Dedifferentiated amniotic fluid mesenchymal stem cell (primary cell): ENCODE measurements around the gene FLYWCH2.

Experiments used
- DNase-seq: peaks from one replicate; pipeline ENCODE4 v3.0.0-alpha.2; 2016; ENCODE audit errors: extremely low spot score

FLYWCH2 gene

GRCh38 chr16:2853531-2854073 is 29.4 kb upstream of the FLYWCH2 start:
- DNase-seq: no peak

DNA sequence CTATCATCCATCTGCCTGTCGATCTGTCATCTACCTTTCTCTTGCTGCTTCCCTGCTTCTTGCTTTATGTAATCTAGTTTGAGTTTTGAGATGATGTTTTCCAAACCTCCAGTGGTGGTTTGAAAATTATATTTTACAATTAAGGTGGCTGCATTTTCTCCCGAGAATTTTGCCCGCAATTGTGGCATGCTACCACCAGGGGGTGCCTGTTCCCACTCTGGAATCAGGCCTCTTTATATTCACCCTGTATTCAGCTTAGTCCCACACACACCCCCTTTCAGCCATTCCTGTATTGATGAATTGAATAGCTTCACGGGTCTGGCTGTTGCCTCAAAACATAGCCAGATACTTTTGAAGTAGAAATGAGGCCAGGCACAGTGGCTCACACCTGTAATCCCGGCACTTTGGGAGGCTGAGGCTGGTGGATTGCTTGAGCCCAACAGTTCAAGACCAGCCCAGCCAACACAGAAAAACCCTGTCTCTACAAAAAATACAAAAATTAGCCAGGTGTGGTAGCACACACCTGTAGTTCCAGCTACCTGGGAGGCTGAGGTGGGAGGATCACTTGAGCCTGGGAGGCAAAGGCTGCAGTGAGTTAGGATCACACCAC is 28.2 kb upstream of the FLYWCH2 start:
- DNase-seq: no peak

DNA sequence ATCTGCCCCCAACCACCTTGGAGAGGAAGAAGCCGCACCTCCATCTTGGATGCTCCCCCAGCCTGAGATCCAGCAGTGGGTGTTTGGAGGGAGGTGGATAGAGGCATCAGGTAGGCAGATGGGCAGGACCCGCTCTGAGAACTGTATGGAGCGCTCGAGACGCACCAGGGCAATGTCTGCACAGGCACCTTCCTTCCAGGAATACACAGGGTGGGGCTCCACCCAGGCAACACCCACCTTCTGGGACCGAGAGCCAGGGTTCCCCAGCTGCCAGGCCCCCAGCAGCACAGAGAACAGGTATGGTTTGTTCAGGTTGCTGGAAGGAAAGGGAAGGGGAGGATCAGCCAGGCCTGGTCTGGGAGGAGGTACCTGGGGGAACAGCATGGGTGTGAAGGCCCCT is 27.5 kb upstream of the FLYWCH2 start:
- DNase-seq: no peak

DNA sequence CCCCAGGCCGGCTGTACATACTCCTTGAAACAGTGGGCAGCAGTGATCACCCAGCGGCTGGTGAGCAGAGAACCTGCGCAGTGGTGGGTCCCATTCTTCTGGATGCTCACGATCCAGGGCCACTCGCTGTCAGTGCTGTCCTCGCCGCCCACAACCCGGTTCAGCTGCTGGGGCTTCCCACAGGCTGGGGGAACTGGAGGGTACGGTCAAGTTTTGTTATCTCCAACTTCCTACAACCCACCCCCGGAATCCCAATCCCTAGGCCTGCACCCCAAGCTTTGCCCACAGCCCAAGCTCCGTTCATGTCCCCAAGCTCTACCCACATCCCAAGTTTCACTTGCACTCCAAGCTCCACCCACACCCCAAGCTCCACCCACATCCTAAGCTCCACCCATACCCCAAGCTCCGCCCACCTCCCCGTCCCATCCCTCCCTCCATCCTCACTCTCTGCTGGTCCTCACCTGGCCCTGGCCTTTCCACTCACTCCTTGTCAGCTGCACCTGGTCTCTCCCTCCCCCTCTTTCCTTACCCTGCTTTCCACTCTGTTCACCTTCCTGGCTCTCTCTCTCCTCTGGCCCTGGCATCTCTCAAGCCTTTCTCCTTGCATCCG is 26.8 kb upstream of the FLYWCH2 start:
- no peak for DNase-seq

GRCh38 chr16:2856686-2857450 is 26.1 kb upstream of the FLYWCH2 start:
- no peak for DNase-seq

DNA sequence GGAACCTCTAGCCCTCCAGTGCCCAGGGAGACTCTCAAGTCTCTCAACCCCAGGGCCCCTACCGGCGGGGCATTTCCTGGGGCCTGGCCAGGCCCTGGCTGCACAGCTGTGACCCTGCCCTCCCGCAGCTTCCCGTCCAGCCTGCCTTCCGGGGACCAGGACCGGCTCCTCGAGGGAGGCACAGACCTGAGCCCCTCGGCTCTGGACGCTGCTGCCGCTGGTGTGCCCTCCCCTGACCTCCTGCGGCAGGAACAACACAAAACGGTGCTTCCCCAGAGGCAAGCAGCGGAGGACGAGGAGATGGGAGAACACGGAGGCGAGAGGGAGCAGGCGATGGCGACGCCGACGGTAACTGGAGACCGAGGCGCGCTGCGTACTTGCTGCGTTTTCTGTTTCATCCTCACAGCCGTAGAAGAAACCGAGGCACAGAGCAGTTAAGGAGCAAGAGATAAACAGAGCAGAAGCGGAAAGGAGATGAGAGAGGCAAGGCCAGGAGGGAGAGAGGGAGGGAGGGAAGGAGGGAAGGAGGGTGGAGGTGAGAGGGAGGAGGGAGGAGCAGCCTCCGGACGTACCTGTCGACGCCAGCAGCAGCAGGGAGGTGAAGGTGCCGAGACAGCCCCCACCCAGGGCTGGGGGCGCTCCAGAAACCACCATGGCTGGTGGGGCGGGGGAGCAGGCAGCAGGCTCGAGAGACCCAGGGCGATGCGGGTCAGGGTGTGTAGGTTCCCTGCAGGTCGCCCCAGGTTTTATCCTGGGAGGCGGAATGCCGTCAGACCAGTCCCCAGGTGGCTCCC is 25.4 kb upstream of the FLYWCH2 start, which contains the start of gene PRSS22:
Gene PRSS22, minus strand, starts transcription at position 720 of the 794 bp plus-strand sequence. Its CDS starts 66 bp downstream, at position 654.
- DNase-seq: no peak

DNA sequence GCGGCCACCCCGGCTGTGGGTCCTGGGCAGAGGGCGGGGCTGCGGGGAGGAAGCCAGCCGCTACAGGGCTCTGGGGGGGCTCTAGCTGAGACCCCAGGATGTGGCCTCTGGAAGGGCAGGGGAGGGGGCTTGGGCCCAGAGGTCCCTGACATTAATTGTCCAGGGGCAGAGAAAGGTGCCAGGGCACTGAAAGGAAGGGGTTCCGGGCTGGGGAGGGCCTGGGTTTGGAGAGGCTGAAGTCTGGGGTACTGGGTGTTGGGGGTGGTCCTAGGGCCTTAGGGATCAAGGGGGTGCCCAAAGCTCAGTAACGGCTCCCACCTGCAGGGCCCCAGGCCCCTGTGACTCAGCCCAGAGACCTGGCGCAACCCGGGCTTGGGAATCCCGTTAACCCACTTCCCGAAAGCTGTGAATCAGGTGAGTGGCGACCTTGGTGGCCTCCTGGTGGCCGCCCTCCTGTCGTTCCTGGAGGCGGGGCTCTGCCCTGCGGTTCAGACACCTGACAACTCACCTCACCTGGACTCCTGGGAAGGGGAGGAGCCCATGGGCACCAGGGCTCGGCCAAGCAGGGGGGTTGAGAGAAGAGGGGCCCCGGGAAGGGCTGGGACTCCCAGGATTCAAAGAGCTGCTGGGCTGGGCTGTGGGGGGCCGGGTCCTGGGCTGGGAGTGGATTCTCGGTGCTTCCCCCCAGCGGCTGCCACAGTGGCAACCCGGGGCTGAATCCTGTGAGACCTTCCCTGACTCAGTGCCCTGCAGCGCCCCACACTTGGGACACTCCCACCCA is 24.6 kb upstream of the FLYWCH2 start:
- DNase-seq: no peak

GRCh38 chr16:2859686-2860265 is 23.2 kb upstream of the FLYWCH2 start:
- DNase-seq: no peak

GRCh38 chr16:2860826-2861567 is 22.0 kb upstream of the FLYWCH2 start:
- DNase-seq: no peak

DNA sequence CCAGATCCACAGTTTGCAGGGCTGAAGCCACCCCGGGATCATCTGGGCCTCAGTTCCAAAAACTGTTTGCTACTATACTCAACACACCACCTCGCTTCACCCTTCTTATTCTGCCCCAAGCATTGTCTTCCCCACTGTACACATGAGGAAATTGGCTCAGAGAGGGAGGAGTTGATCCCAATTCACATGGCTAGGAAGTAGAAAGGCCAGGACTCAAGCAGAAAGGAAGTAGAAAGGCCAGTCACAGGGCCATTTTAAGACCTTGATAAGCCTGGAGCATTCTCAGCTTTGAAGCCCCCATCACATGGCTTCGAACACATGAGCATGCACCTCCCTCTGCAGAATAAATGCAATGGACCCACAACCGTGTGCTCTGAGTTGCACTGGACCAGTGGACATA is 17.4 kb upstream of the FLYWCH2 start:
- DNase-seq: no peak

DNA sequence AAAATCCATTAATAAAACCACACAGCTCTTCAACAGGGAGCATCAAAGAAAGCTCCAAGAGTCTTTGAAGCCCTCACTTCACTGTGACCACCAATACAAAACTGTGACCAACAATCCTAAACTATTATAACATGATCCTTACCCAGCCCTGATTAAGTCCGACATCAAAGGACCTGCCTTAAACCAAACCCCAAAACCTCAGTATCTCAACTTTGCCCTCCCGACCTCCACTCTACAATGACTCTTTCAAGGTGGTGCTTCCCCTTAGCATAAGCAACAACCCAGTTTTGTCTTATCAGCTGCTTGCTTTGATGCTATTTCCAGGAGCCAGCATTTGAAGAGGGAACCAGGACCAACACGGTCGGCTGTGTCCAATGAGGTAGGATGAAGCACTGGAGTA is 16.6 kb upstream of the FLYWCH2 start:
- DNase-seq: no peak

DNA sequence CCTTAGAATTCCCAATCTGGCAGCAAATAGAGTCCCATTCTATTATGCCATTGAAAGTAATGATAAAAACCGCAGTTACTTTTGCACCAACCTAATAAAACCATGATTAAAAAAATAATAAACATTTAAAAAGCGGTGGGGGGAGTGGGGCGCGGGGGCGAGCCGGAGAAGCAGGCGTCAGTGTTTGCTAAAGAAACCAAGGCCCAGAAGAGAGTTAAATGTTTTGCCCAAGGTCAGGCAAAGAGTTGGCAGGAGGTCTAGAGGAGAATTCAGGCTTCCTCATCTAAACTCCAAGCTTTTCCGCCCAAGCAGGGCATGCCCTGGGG is 15.4 kb upstream of the FLYWCH2 start:
- no peak for DNase-seq

DNA sequence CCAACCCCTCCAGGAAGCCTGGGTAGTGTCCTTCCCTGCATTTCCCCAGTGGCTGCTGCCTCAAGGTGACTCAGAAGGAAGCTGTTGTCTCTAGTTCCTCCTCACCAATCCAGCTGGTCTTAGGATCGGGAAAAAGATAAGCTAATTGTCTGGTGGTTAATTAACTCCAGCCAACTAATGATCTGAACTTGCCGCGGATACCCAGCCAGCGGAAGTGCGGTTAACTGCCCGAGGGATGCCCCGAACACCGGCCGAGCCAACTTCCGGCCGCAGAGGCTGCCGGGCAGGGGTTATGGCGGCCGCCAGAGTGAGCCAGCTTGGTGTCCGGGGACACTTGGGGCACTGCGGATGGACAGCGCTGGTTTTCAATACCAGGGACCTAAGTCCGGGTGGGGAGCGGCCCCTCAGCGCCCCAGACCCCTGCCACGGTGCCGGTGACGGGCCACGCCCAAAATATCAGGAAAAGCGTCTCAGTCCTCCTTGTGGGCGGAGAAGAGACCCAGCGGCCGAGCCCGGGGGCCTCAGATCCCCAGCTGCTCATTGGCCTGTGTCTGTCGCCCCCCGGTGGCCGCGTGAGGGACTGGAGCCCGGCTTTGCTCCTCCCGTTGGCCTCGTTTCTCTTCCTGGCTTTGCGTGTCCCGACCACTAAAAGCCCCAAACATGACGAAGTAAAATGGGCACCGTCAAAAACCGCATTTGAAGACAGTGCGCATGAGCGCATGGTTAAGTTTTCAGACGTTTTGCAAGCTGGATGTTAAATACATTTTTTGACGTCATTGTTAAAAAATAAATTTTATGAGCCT is 14.8 kb upstream of the FLYWCH2 start:
- DNase-seq: peak; percentile 91

- no peak for DNase-seq
Measured at GRCh38 chr16:2871926-2872325, 11.1 kb upstream of the FLYWCH2 start.

DNA sequence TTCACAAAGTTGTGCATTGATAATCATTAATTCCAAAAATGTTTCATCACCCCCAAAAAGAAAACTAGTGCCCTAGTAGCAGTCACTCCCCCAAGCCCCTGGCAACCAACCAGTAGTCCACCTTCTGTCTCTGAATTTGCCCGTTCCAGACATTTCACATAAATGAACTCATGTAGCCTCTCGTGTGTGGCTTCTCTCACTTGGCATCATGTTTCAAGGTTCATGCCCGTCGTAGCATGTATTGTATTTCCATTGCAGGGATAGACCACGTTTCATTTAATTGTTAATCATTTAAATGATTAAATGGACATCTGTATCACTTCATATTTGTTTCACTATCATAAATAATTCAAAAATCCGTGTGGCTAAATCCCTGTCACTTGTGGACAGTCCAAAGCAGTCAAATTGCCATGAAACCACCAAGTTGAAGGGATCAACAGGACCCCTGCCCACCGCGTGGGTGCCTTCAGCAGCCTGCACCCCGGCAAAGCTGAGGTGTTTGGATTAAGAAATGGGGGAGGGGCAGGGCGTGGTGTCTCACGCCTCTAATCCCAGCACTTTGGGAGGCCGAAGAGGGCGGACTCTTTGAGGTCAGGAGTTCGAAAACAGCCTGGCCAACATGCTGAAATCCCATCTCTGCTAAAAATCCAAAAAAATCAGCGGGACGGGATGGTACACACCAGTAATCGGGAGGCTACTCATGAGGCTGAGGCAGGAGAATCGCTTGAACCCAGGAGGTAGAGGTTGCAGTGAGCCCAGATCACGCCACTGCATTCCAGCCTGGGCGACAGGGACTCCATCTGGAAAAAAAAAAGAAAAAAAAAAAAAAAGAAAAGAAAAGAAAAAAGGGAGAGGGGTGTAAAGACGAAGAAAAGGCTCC is 8.7 kb upstream of the FLYWCH2 start:
- DNase-seq: no peak

- peak; percentile 46 for DNase-seq
Measured at GRCh38 chr16:2874912-2875362, 8.1 kb upstream of the FLYWCH2 start.

- no peak for DNase-seq
Measured at GRCh38 chr16:2879854-2880508, 3.0 kb upstream of the FLYWCH2 start.
